WI38 (cell line): ENCODE results near the gene SHOX.
"Not testable (repeated sequence)": the region's sequence is repeated elsewhere in the genome, so short reads cannot be mapped to it uniquely, and the experiment has no call there.

Experiments
- H3K4me3 ChIP-seq: 2 replicates; pipeline ENCODE4 v1.5.1; 2011; ENCODE audit warnings: low read depth, mild to moderate bottlenecking, control low read depth, low read length
- TF ChIP-seq, protein P1 (sequence below): IDR thresholded peaks from 2 replicates; pipeline ENCODE4 v1.5.1; 2012; ENCODE audit warnings: low read depth, mild to moderate bottlenecking, control low read depth, low read length

The SHOX gene

DNA sequence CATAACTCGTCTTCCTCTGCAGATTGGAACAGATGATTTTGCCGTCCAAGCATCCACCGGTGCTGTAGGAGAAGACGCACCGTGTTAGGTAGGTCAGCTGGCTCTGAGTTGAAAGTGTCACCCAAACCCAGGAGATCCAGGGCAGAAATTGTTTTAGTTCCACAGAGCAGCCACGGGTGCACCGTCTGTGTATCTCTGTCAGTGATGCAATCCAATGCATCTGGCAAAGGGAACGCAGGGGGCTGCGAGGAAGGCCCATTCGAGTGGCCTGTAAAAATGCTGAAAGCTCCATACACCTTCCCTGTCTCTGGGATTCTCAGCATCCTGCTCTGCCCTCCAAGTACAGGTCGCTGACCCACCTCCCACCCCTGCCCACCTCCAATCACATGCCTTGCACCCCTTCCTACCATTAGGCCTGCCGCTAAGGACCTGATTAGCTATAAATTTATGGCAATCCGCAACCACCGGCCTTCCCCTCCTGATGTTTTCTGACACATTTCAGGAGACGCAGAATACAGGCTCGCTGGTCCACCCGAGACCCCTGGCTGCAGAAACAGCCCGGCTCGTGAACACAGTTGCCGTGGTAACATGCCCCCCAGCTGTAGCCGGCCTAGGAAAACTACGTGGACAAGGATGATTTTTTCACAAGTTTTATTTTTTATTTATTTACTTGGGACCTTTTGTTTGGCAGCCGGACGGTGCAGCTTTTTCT lies 39.7 kb upstream of the SHOX start:
- TF ChIP-seq, protein P1, sequence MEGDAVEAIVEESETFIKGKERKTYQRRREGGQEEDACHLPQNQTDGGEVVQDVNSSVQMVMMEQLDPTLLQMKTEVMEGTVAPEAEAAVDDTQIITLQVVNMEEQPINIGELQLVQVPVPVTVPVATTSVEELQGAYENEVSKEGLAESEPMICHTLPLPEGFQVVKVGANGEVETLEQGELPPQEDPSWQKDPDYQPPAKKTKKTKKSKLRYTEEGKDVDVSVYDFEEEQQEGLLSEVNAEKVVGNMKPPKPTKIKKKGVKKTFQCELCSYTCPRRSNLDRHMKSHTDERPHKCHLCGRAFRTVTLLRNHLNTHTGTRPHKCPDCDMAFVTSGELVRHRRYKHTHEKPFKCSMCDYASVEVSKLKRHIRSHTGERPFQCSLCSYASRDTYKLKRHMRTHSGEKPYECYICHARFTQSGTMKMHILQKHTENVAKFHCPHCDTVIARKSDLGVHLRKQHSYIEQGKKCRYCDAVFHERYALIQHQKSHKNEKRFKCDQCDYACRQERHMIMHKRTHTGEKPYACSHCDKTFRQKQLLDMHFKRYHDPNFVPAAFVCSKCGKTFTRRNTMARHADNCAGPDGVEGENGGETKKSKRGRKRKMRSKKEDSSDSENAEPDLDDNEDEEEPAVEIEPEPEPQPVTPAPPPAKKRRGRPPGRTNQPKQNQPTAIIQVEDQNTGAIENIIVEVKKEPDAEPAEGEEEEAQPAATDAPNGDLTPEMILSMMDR, result no peak
- no peak overlapping the region for H3K4me3 ChIP-seq

GRCh38 chrX:599837-600715 lies 30.5 kb upstream of the SHOX start:
- TF ChIP-seq, protein P1, result no peak
- no peak overlapping the region for H3K4me3 ChIP-seq

GRCh38 chrX:603029-603428 lies 27.6 kb upstream of the SHOX start:
- not testable (repeated sequence) for H3K4me3 ChIP-seq

- not testable (repeated sequence) for H3K4me3 ChIP-seq
Measured at GRCh38 chrX:604616-605015, 26.0 kb upstream of the SHOX start.

DNA sequence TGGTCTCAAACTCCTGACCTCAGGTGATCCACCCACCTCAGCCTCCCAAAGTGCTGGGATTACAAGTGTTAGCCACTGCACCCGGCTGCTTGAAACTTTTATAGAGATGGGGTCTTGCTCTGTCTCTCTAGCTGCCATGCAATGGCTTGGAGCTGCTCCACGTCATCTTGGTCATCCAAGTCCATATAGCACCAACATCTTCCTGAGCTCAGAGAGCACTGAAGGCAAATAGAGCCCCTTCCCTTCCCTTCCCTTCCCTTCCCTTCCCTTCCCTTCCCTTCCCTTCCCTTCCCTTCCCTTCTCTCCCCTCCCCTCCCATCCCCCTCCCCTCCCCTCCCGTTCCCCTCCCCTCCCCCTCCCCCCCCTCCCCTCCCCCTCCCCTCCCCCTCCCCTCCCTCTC lies 22.5 kb upstream of the SHOX start:
- not testable (repeated sequence) for H3K4me3 ChIP-seq

DNA sequence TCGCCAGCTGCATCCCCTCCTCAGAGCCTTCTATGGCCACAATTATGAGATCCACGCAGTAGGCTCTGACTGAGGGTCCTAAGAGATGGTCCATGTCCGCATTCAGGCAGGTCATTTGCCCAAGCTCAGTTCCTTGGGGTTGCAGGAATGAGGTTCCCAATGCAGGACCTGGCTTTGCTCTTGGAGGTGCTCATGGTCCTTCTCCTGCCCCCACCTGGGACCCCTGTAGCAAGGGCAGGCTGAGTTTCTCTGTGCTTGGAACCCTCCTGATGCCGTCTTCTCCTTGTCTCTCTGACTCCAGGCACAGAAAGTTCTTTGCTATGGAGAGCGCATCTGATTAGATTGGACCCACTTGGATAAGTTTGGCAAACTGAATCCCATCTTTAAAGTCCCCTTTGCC lies 16.5 kb upstream of the SHOX start:
- TF ChIP-seq, protein P1, result no peak
- no peak overlapping the region for H3K4me3 ChIP-seq

- no peak overlapping the region for H3K4me3 ChIP-seq
- TF ChIP-seq, protein P1, result no peak
Measured at GRCh38 chrX:617401-617800, 13.2 kb upstream of the SHOX start.

- TF ChIP-seq, protein P1, result no peak
- no peak overlapping the region for H3K4me3 ChIP-seq
Measured at GRCh38 chrX:617891-618290, 12.7 kb upstream of the SHOX start.

GRCh38 chrX:618304-618703 lies 12.3 kb upstream of the SHOX start:
- not testable (repeated sequence) for H3K4me3 ChIP-seq
